Keratinocyte (primary cell): ENCODE results near the gene PDE9A. TPM values are rescaled to one million over a fixed set of nuclear protein-coding genes. Genes with fewer than 3 reads are reported as not detected.

Experiments used
- DNase-seq: peaks from one replicate; pipeline ENCODE4 v3.0.0-alpha.2; 2011; ENCODE audit warnings: low read depth, missing footprints, low spot score
- FAIRE-seq: peaks from 2 replicates; lab custom pipeline; 2011; peaks lifted over from hg19 to GRCh38; lab: Jason Lieb, UNC
- H2AFZ ChIP-seq: 2 replicates; pipeline ENCODE4 v1.6.0; 2012; ENCODE audit warnings: low read length, control low read depth, inconsistent platforms; ENCODE audit not compliant: control insufficient read depth
- H3K27ac ChIP-seq: 2 replicates; pipeline ENCODE4 v1.5.1; 2011; ENCODE audit warnings: low read length; ENCODE audit not compliant: control insufficient read depth, insufficient read depth
- H3K27me3 ChIP-seq: 3 replicates; pipeline ENCODE4 v1.6.0; 2011; ENCODE audit warnings: low read length; ENCODE audit not compliant: control insufficient read depth, insufficient read depth; ENCODE audit errors: extremely low read depth
- H3K36me3 ChIP-seq, 2 experiments: 2 replicates in 1 of 2; 3 replicates in 1 of 2; pipeline ENCODE4 v1.5.1; 2011; ENCODE audit warnings: low read length in 2 of 2, mild to moderate bottlenecking in 1 of 2; ENCODE audit not compliant: control insufficient read depth in 2 of 2, insufficient read depth in 2 of 2; ENCODE audit errors: extremely low read depth in 1 of 2
- H3K4me1 ChIP-seq: 3 replicates; pipeline ENCODE4 v1.5.1; 2011; ENCODE audit warnings: low read length; ENCODE audit not compliant: control insufficient read depth, insufficient read depth; ENCODE audit errors: extremely low read depth
- H3K4me2 ChIP-seq: 3 replicates; pipeline ENCODE4 v1.6.0; 2011; ENCODE audit warnings: low read depth, low read length; ENCODE audit not compliant: control insufficient read depth, insufficient read depth; ENCODE audit errors: extremely low read depth
- H3K4me3 ChIP-seq, 3 experiments: fragments of 200-600 bp in 1 of 3; sonication (generic) in 1 of 3; 2 replicates in 2 of 3; 3 replicates in 1 of 3; pipeline ENCODE4 v1.5.1; 2011 to 2016; ENCODE audit warnings: low read length in 3 of 3, mild to moderate bottlenecking in 3 of 3, control low read depth in 2 of 3, inconsistent platforms in 1 of 3, low read depth in 1 of 3, mixed read lengths in 1 of 3, mixed run types in 1 of 3, moderate library complexity in 1 of 3; ENCODE audit not compliant: control insufficient read depth in 2 of 3, insufficient read depth in 2 of 3; ENCODE audit errors: extremely low read depth in 1 of 3
- H3K79me2 ChIP-seq: 2 replicates; pipeline ENCODE4 v1.6.0; 2012; ENCODE audit warnings: low read length; ENCODE audit not compliant: control insufficient read depth, insufficient read depth
- H3K9ac ChIP-seq: 3 replicates; pipeline ENCODE4 v1.6.0; 2011; ENCODE audit warnings: low read length; ENCODE audit not compliant: control insufficient read depth, insufficient read depth; ENCODE audit errors: extremely low read depth
- H3K9me1 ChIP-seq: 3 replicates; pipeline ENCODE4 v1.6.0; 2011; ENCODE audit warnings: low read length; ENCODE audit not compliant: control insufficient read depth, insufficient read depth; ENCODE audit errors: extremely low read depth
- H3K9me3 ChIP-seq: 2 replicates; pipeline ENCODE4 v1.5.1; 2012; ENCODE audit warnings: low read depth, low read length; ENCODE audit not compliant: control insufficient read depth
- H4K20me1 ChIP-seq: 3 replicates; pipeline ENCODE4 v1.6.0; 2011; ENCODE audit warnings: low read length; ENCODE audit not compliant: control insufficient read depth, insufficient read depth; ENCODE audit errors: extremely low read depth
- CTCF ChIP-seq, 3 experiments: IDR thresholded peaks in 1 of 3; conservative IDR thresholded peaks in 1 of 3; optimal IDR thresholded peaks in 1 of 3; 2 replicates in 2 of 3; 3 replicates in 1 of 3; pipeline versions ENCODE3 to v1.5.1; 2011; ENCODE audit warnings: low read length in 3 of 3, mild to moderate bottlenecking in 3 of 3, moderate library complexity in 2 of 3, control low read depth in 1 of 3, inconsistent platforms in 1 of 3; ENCODE audit not compliant: insufficient read depth in 2 of 3; ENCODE audit errors: extremely low read depth in 1 of 3
- EZH2 ChIP-seq: IDR thresholded peaks from one replicate; pipeline ENCODE4 v1.6.1; 2012; ENCODE audit warnings: inconsistent platforms, mild to moderate bottlenecking, low read length, moderate library complexity
- dilution Hi-C: fragments of 300-500 bp; cut with MboI; formaldehyde crosslinking; loops from one replicate; pipeline ENCODE4 v1.7.0; 2020; ENCODE audit warnings: low sequenced_read_pairs; ENCODE audit not compliant: extremely low pct_ligation_motif_present
- polyA plus RNA-seq, 5 experiments: library from polyadenylated mRNA; depleted of rRNA in 3 of 5; stranded (reverse) in 3 of 5; stranded (forward) in 1 of 5; unstranded in 1 of 5; fragments of >200 nt; gene quantifications; 1 replicate in 1 of 5; 2 replicates in 3 of 5; 3 replicates in 1 of 5; pipeline versions ENCODE4 v1.2.1 to v1.2.3, GENCODE V29; 2011 to 2012; ENCODE audit warnings: missing spikeins in 2 of 5, low read depth in 1 of 5, low replicate concordance in 1 of 5

The PDE9A gene
- polyA plus RNA-seq, 1 donor (not counting 4 experiments of a cell fraction or from before 2014, with no cell fraction given) = 0.13 TPM

- DNase-seq (no peak), FAIRE-seq (no peak)
- no peak overlapping the region for H3K4me2 ChIP-seq
- dilution Hi-C loops = no loop called here
- no peak overlapping the region for H3K9ac ChIP-seq
- no peak overlapping the region for H3K27ac ChIP-seq
- no peak overlapping the region for H3K4me3 ChIP-seq
- H3K4me1 ChIP-seq = no peaks in the 10 kb centered on the region
- H3K9me3 ChIP-seq = no peaks in the 10 kb centered on the region
- no peaks in the 10 kb centered on the region for H3K79me2 ChIP-seq
- no peak overlapping the region for H2AFZ ChIP-seq
- TF ChIP-seq EZH2 = no peak
- TF ChIP-seq CTCF (optimal IDR thresholded peaks at IDR 0.05 in 1 of 3, IDR thresholded peaks at IDR 0.05 in 1 of 3, conservative IDR thresholded peaks at IDR 0.05 in 1 of 3; ENCODE audit: extremely low read depth in 1 of 3, insufficient read depth in 2 of 3, low read length in 3 of 3) = no peak
- no peaks in the 10 kb centered on the region for H3K36me3 ChIP-seq
- no peaks in the 10 kb centered on the region for H4K20me1 ChIP-seq
- H3K27me3 ChIP-seq = peaks cover 35% of the 10 kb centered on the region
- no peaks in the 10 kb centered on the region for H3K9me1 ChIP-seq
These were observed 31.6 kb upstream of the PDE9A start for GRCh38 chr21:42621819-42622177.

GRCh38 chr21:42622284-42622683 lies 31.1 kb upstream of the PDE9A start:
- H3K9ac ChIP-seq = no peak overlapping the region
- H3K9me3 ChIP-seq = no peaks in the 10 kb centered on the region
- H3K9me1 ChIP-seq = no peaks in the 10 kb centered on the region
- TF ChIP-seq EZH2 (no peak), CTCF (optimal IDR thresholded peaks at IDR 0.05 in 1 of 3, IDR thresholded peaks at IDR 0.05 in 1 of 3, conservative IDR thresholded peaks at IDR 0.05 in 1 of 3; ENCODE audit: extremely low read depth in 1 of 3, insufficient read depth in 2 of 3, low read length in 3 of 3) (no peak)
- FAIRE-seq = no peak
- DNase-seq = no peak
- no peak overlapping the region for H3K27ac ChIP-seq
- no peaks in the 10 kb centered on the region for H3K4me1 ChIP-seq
- no peak overlapping the region for H3K4me3 ChIP-seq
- peaks cover 32% of the 10 kb centered on the region for H3K27me3 ChIP-seq
- no peak overlapping the region for H2AFZ ChIP-seq
- no peaks in the 10 kb centered on the region for H3K79me2 ChIP-seq
- H3K4me2 ChIP-seq = no peak overlapping the region
- no peaks in the 10 kb centered on the region for H4K20me1 ChIP-seq
- dilution Hi-C loops = no loop called here
- no peaks in the 10 kb centered on the region for H3K36me3 ChIP-seq
